ENCODE data around the gene EXOC4.

The EXOC4 gene

DNA sequence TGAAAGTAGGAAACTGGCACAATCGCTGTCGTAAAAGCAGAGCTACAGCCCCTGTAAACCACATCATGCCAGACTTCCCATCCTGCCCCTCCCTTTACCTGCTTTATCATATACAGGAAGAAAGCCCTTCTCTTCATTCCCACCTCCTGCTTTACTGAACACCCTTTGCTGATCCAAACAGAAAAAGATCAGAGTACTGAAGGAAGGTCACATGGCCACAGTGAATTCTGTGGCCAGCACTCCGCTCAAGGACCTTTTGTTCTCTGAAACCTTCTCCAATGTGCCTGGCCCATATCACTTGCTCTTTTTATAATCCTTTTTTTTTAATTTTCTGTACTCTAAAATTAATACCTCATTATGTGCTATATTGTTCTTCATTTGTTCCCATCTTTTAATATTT, 765.4 kb downstream of the EXOC4 start:
- no peak for DNase-seq

DNA sequence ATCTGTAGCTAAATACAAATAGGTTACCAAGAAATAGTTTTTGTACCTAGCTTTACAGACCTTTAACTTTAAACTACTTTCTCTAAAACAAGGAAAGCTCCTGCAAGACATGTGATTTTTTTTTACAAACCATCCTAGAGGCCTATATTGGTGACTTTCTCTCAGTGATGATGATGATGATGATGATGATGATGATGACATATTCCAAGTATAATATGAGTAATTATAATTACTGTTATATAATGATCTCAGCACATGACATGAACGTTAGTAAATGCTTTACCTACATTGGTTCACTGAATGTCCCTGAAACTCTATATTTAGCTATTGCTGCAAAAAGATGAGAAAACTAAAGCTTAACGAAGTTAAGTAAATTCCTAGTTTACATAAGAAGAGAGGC, 766.4 kb downstream of the EXOC4 start:
- DNase-seq = no peak

DNA sequence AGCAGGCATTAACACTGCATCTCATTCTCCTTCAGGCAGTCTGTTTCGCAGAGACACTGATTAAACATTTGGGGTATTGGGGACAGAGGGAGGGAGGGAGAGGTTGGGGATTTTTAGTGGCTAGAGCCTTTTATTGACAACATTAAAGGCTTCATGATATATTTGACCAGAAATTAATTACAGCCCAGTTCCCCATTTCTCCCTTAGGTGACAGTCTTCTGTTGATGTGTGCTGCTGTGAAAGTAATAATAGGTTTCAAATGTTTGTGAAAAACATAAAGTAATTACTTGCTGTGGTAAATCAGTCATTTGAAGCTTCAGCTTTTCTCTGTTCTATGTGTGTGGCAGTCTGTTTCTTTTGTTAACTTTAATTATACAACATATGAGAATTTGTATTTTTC, 769.0 kb downstream of the EXOC4 start:
- no peak for DNase-seq

GRCh38 chr7:134022286-134022911, 769.5 kb downstream of the EXOC4 start:
- no peak for DNase-seq

- DNase-seq = no peak
Measured at GRCh38 chr7:134024739-134025138, 771.9 kb downstream of the EXOC4 start.

DNA sequence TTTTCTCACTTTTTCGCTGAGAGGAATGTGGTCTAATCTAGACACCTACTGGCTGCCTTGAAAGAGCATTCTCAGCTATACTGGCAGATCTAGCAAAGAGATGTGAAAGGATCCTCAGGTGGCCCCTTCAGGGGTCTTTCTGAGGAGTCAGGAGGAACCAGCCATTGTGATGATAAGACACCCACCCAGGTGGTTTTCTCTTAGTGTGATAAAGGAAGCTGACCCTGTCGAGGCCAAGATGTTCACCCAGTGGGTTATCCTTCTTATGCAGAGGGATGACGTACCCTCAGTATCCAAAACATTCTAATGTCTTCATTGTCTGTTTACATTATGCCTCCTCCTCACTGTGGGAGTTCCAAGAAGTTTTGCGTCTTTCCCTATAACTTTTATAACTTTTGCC, 776.0 kb downstream of the EXOC4 start:
- no peak for DNase-seq

- no peak for DNase-seq
Measured at GRCh38 chr7:134029743-134030142, 776.9 kb downstream of the EXOC4 start.

GRCh38 chr7:134030460-134030865, 777.6 kb downstream of the EXOC4 start:
- no peak for DNase-seq

DNA sequence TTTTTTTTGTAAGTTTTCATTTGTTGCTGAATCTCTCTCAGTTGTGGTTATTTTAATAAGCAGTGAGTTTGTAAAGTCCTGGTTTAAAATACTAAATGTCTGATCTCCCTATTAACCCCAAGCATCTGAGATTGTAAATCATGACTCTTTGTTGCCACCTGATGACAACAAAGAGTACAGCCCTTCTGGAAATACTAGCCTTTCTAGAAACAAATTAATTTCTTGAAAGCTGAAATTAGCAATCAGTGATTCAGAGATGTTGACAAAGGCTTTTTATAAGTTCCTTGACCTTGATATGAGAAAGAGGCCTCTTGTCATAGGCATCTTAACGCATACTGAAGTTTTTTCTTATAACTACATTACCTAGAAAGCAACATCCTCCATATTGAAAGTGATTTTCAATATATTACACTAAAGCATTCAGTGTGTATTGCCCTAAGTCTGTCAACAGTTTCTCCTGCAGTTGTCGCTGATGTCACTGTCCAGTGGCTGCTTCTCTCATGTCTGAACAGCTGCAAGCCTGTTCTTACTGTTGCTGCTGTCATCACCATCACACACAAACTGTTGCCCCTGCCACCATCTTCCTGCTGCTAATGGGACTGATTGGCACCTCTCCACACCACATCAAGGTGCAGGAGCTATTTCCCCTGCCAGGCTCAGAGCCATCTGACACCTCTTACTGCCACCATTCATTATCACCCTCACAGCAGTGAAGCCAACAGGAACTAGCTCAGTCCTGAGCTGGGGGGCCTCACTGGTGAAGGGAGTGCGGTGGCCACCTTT, 779.1 kb downstream of the EXOC4 start:
- DNase-seq = no peak

GRCh38 chr7:134034652-134035051, 781.8 kb downstream of the EXOC4 start:
- DNase-seq = no peak

- DNase-seq = no peak
Measured at GRCh38 chr7:134037991-134038390, 785.1 kb downstream of the EXOC4 start.

DNA sequence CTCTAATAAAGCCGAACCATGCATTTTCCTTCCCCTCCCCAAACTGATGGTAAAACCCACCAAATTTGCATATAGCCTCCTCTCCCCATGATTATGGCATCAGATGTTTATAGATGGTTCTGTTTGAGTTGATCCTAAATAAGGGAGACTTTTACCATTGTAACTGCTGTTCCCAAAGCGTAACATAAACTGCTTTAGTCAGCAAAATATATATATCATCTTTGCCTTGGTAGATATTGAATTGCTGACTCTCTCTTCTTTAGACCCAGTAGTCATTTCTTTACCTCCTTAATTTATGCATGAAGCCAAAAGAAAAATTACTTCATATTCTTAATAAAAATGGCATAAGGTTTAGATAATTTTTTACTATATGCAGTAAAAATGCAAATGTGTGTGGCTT, 788.1 kb downstream of the EXOC4 start:
- DNase-seq = no peak

GRCh38 chr7:134041477-134041876, 788.6 kb downstream of the EXOC4 start:
- no peak for DNase-seq

GRCh38 chr7:134042307-134042706, 789.4 kb downstream of the EXOC4 start:
- no peak for DNase-seq

- DNase-seq = no peak
Measured at GRCh38 chr7:134044682-134045081, 791.8 kb downstream of the EXOC4 start.

GRCh38 chr7:134045716-134046115, 792.8 kb downstream of the EXOC4 start:
- DNase-seq = no peak

DNA sequence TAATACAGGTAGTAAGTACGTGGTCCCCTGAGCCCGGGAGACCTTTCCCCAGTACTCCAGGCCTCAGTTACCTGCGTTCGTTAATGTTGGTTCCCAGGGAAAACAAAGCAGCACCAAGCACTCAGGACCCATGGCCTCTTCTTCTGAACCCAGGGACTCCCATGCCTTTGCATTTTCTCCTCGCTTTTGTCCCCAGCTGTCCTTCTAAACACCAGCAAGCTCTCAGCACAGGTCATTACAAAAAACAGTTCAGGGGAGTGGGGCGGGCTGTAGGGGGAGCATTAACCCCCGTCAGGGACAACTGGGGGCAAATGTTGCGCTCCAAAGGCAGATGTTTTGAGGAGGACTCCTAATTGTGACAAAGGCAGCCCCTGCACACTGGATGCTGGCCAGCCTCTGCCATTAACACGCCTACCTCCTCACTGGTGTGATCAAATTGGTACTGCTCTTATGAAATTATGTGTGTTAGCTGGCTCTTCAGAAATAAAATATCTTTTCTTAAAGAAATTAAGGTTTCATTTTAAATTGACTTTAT, 793.8 kb downstream of the EXOC4 start:
- no peak for DNase-seq

- DNase-seq = no peak
Measured at GRCh38 chr7:134047675-134048074, 794.8 kb downstream of the EXOC4 start.

DNA sequence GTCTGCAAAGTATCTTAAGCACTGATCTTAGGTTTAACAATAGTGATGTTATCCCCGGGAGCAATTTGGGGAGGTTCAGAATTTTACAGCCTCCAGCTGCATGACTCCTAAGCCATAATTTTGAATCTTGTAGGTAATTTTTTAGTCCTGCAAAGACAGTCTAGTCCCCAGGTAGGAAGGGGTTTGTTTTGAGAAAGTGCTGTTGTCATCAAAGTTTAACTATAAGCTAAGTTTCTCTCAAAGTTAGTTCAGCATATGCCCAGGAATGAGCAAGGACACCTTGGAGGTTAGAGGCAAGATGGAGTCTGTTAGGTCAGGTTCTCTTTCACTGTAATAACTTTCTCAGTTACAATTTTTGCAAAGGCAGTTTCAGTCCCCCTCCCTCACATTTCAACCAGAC, 795.3 kb downstream of the EXOC4 start:
- no peak for DNase-seq

GRCh38 chr7:134051020-134051419, 798.1 kb downstream of the EXOC4 start:
- no peak for DNase-seq

- DNase-seq = no peak
Measured at GRCh38 chr7:134056816-134057215, 803.9 kb downstream of the EXOC4 start.

DNA sequence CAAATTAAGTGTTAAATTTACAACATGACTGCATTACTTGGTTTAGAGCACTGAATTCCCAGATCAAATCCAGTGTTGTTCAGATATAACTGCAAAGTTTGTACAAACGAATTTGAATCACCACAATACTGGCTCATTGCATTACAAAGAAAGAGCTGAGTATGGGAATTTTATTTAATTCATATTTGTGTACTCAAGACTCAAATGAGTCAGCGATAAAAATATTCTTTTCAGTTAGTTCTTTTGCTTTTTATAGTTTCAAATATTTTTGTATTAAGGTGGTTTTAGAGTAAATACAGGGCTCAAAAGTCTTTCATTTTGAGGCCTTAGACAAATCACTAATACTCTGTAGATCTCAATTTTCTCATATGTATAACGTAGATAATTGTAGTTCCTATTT, 805.6 kb downstream of the EXOC4 start:
- no peak for DNase-seq

- DNase-seq = no peak
Measured at GRCh38 chr7:134058980-134059379, 806.1 kb downstream of the EXOC4 start.

GRCh38 chr7:134059921-134060320, 807.0 kb downstream of the EXOC4 start:
- no peak for DNase-seq

GRCh38 chr7:134060874-134061273, 808.0 kb downstream of the EXOC4 start:
- DNase-seq = no peak

Data from NCI-H748 treated with DMSO at 0.1 percent for 48 hours (cell line).